ENCODE measurements around the gene S100A5. TPM values are rescaled to one million over a fixed set of nuclear protein-coding genes. Genes with fewer than 3 reads are reported as not detected.

S100A5 gene
- polyA plus RNA-seq, 2 of the 4 experiments (the other 2 are of a cell fraction), result 0.45 to 0.68 TPM

DNA sequence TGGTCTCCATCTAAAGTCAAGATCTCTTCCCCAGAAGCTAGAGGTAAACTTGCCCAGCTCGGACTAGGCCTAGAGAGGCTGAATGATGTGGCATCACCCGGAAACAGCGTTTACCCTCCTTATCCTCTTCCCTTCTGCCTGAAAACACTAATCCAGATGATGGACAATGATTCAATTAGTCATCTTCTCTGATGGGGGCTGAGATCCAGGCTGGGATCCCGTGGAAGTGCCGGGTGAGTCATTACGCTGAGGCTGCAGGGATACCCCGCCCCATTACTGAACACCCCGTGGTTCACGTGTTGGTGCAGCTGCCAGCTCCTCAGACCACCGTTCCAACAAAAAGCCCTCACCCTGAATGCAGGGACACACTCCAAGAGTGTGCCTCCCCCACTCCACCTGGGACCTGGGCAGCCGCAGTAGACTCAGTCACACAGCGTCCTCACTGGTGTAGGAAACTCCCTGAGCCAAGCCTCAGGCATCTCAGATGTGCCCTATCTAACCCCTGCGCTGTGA is 7.0 kb downstream of the S100A5 start:
- 2% methylated on average over 12 of the region's 13 CpGs for WGBS (ENCODE audit: missing lambda C conversion rate)
- DNase-seq (ENCODE audit: low read depth in 1 of 2, low spot score in 1 of 2), result peak; percentile 82 to 87
- Histone ChIP-seq H3K27ac (peak overlapping the region; percentile 98 to 100), H3K4me2 (peak overlapping the region; percentile 97), H3K4me1 (peaks cover 35% of the 10 kb centered on the region), H3K4me3 (peak overlapping the region; percentile 68), H3K9me3 (no peaks in the 10 kb centered on the region)
- CTCF ChIA-PET, result interaction anchor here (0.6 to 18.2 kb wide), 40 partner anchors 11 to 411 kb away, joined by 3 to 471 read pairs (median 8); partner anchors contain the start of genes CHTOP, S100A1, S100A13 and S100A14
- peak; percentile 44 for ATAC-seq
- FAIRE-seq, result no peak
- POLR2A ChIA-PET, result interaction anchor here (1.0 to 7.0 kb wide), 9 partner anchors 12 to 457 kb away, joined by 3 to 114 read pairs (median 5); partner anchors contain the start of genes CHTOP, INTS3, RPS27 and S100A13
- no peak for TF ChIP-seq RCOR1 (IDR thresholded peaks at IDR 0.05; ENCODE audit: low read depth, low read length)
- TF ChIP-seq, protein P1, sequence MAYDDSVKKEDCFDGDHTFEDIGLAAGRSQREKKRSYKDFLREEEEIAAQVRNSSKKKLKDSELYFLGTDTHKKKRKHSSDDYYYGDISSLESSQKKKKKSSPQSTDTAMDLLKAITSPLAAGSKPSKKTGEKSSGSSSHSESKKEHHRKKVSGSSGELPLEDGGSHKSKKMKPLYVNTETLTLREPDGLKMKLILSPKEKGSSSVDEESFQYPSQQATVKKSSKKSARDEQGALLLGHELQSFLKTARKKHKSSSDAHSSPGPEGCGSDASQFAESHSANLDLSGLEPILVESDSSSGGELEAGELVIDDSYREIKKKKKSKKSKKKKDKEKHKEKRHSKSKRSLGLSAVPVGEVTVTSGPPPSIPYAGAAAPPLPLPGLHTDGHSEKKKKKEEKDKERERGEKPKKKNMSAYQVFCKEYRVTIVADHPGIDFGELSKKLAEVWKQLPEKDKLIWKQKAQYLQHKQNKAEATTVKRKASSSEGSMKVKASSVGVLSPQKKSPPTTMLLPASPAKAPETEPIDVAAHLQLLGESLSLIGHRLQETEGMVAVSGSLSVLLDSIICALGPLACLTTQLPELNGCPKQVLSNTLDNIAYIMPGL (CRISPR knock-in tag; IDR thresholded peaks at IDR 0.05; ENCODE audit: borderline replicate concordance), result no peak
- TF ChIP-seq ZSCAN20 (CRISPR knock-in tag; IDR thresholded peaks at IDR 0.05), result no peak
- TF ChIP-seq, protein P2, sequence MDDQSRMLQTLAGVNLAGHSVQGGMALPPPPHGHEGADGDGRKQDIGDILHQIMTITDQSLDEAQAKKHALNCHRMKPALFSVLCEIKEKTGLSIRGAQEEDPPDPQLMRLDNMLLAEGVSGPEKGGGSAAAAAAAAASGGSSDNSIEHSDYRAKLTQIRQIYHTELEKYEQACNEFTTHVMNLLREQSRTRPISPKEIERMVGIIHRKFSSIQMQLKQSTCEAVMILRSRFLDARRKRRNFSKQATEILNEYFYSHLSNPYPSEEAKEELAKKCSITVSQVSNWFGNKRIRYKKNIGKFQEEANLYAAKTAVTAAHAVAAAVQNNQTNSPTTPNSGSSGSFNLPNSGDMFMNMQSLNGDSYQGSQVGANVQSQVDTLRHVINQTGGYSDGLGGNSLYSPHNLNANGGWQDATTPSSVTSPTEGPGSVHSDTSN (IDR thresholded peaks at IDR 0.05), result peak; percentile 86
- peak; percentile 88 for TF ChIP-seq MAX (IDR thresholded peaks at IDR 0.05)
- TF ChIP-seq GATA3 (IDR thresholded peaks at IDR 0.05; ENCODE audit: borderline replicate concordance), result peak; percentile 54; the same call in 1 of the 2 replicates
- TF ChIP-seq RAD21 (conservative IDR thresholded peaks at IDR 0.05 in 1 of 2, IDR thresholded peaks at IDR 0.05 in 1 of 2), result no peak
- TF ChIP-seq KDM5A (IDR thresholded peaks at IDR 0.05), result no peak
- TF ChIP-seq ZC3H11A (IDR thresholded peaks at IDR 0.05), result no peak
- TF ChIP-seq FOXS1 (CRISPR knock-in tag; IDR thresholded peaks at IDR 0.05), result no peak
- TF ChIP-seq POLR2AphosphoS2 (conservative IDR thresholded peaks at IDR 0.05; ENCODE audit: low read length), result peak; percentile 98
- TF ChIP-seq EHF (CRISPR knock-in tag; IDR thresholded peaks at IDR 0.05), result 0 out of 2 replicates have a peak, but pooled peaks have one; percentile 60
- TF ChIP-seq MAZ (IDR thresholded peaks at IDR 0.05; ENCODE audit: borderline replicate concordance, low read depth, low read length), result no peak
- TF ChIP-seq CBX8 (IDR thresholded peaks at IDR 0.05), result no peak
- TF ChIP-seq FOSB (CRISPR knock-in tag; IDR thresholded peaks at IDR 0.05), result peak; percentile 90
- TF ChIP-seq, protein P3, sequence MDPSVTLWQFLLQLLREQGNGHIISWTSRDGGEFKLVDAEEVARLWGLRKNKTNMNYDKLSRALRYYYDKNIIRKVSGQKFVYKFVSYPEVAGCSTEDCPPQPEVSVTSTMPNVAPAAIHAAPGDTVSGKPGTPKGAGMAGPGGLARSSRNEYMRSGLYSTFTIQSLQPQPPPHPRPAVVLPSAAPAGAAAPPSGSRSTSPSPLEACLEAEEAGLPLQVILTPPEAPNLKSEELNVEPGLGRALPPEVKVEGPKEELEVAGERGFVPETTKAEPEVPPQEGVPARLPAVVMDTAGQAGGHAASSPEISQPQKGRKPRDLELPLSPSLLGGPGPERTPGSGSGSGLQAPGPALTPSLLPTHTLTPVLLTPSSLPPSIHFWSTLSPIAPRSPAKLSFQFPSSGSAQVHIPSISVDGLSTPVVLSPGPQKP (IDR thresholded peaks at IDR 0.05; ENCODE audit: low read depth, low read length), result no peak
- TF ChIP-seq HEYL (CRISPR knock-in tag; IDR thresholded peaks at IDR 0.05), result no peak
- TF ChIP-seq POLR2A (IDR thresholded peaks at IDR 0.05; ENCODE audit: low read length), result peak; percentile 20
- TF ChIP-seq CHD4 (IDR thresholded peaks at IDR 0.05; ENCODE audit: borderline replicate concordance), result no peak
- TF ChIP-seq JUN (IDR thresholded peaks at IDR 0.05), result peak; percentile 75 to 89
- TF ChIP-seq CBX2 (IDR thresholded peaks at IDR 0.05; ENCODE audit: borderline replicate concordance, low read depth), result no peak
- TF ChIP-seq HOXB13 (CRISPR knock-in tag; IDR thresholded peaks at IDR 0.05; ENCODE audit: low read depth), result no peak
- TF ChIP-seq HES2 (IDR thresholded peaks at IDR 0.05), result no peak
- TF ChIP-seq ZFP36 (IDR thresholded peaks at IDR 0.05; ENCODE audit: borderline replicate concordance, partially characterized antibody), result no peak
- peak; percentile 84 for TF ChIP-seq JUNB (IDR thresholded peaks at IDR 0.05)
- TF ChIP-seq, protein P4, sequence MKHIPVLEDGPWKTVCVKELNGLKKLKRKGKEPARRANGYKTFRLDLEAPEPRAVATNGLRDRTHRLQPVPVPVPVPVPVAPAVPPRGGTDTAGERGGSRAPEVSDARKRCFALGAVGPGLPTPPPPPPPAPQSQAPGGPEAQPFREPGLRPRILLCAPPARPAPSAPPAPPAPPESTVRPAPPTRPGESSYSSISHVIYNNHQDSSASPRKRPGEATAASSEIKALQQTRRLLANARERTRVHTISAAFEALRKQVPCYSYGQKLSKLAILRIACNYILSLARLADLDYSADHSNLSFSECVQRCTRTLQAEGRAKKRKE (CRISPR knock-in tag; IDR thresholded peaks at IDR 0.05; ENCODE audit: low read depth), result peak; percentile 49; the same call in 1 of the 2 replicates
- TF ChIP-seq CEBPB (IDR thresholded peaks at IDR 0.05), result no peak
- TF ChIP-seq CHD2 (IDR thresholded peaks at IDR 0.05; ENCODE audit: low read length, partially characterized antibody), result no peak
- no peak for TF ChIP-seq HDAC2 (IDR thresholded peaks at IDR 0.05)
- TF ChIP-seq EP300 (IDR thresholded peaks at IDR 0.05), result peak in 1 of 2 experiments; percentile 28; a peak in 2 of 5 replicates
- peak; percentile 18; the same call in 1 of the 2 replicates for TF ChIP-seq NPAS2 (CRISPR knock-in tag; IDR thresholded peaks at IDR 0.05; ENCODE audit: borderline replicate concordance)
- TF ChIP-seq USF2 (IDR thresholded peaks at IDR 0.05), result peak; percentile 49
- peak; percentile 97 for TF ChIP-seq HOXA7 (CRISPR knock-in tag; IDR thresholded peaks at IDR 0.05)
- no peak for TF ChIP-seq RNF2 (IDR thresholded peaks at IDR 0.05; ENCODE audit: borderline replicate concordance, low read depth)
- TF ChIP-seq PHF8 (IDR thresholded peaks at IDR 0.05; ENCODE audit: borderline replicate concordance, low read depth), result no peak
- TF ChIP-seq RFX5 (IDR thresholded peaks at IDR 0.05), result no peak
- TF ChIP-seq RARB (CRISPR knock-in tag; IDR thresholded peaks at IDR 0.05), result peak; percentile 29; the same call in 1 of the 2 replicates
